IMR-90 (cell line): Measurements from ENCODE around the gene ASB4. TPM values are rescaled to one million over a fixed set of nuclear protein-coding genes. Genes with fewer than 3 reads are reported as not detected.

ENCODE experiments used
- ATAC-seq: fragments of 200-7000 bp; cut with Tn5 transposase; 2 replicates; pipeline ENCODE4 v1.9.1; 2020; ENCODE audit warnings: low read depth, mild to moderate bottlenecking, moderate library complexity
- BruUV-seq: library from RNA; stranded (reverse); fragments of 400-500 nt; replicated peaks from 2 replicates; lab custom pipeline; 2021; lab: Mats Ljungman, UMichigan
- CTCF ChIA-PET: fragments of 300-600 bp; formaldehyde crosslinking; extraction: SDS; loops from one replicate; lab custom pipeline; 2021; ENCODE audit warnings: antibody characterized with exemption; lab: Yijun Ruan, JAX
- POLR2A ChIA-PET: fragments of 300-600 bp; sonication (Branson Sonifier 250); formaldehyde crosslinking; loops from one replicate; lab custom pipeline; 2022; ENCODE audit warnings: antibody characterized with exemption; ENCODE audit not compliant: unreplicated experiment; lab: Charles Lee
- DNase-seq: peaks from one replicate; pipeline ENCODE4 v3.0.0; 2013
- H2AFZ ChIP-seq: replicated peaks from 2 replicates; pipeline ENCODE3; 2013; ENCODE audit warnings: low read length, mild to moderate bottlenecking; ENCODE audit not compliant: poor library complexity
- H2AK5ac ChIP-seq: 2 replicates; pipeline ENCODE4 v1.6.1; 2013; ENCODE audit warnings: low read depth, low read length, inconsistent platforms
- H2AK9ac ChIP-seq: replicated peaks from 2 replicates; pipeline ENCODE3; 2013; ENCODE audit warnings: mild to moderate bottlenecking, low read depth, low read length, moderate library complexity; ENCODE audit not compliant: poor library complexity
- H2BK120ac ChIP-seq: 2 replicates; pipeline ENCODE4 v1.6.1; 2013; ENCODE audit warnings: low read depth, low read length, inconsistent platforms
- H2BK15ac ChIP-seq: 3 replicates; pipeline ENCODE4 v1.6.1; 2013; ENCODE audit warnings: low read depth, low read length, inconsistent platforms
- H2BK20ac ChIP-seq: 2 replicates; pipeline ENCODE4 v1.6.1; 2013; ENCODE audit warnings: low read depth, mild to moderate bottlenecking, inconsistent platforms, low read length, moderate library complexity
- H2BK5ac ChIP-seq: 2 replicates; pipeline ENCODE4 v1.6.1; 2013; ENCODE audit warnings: mild to moderate bottlenecking, low read depth, low read length, inconsistent platforms; ENCODE audit not compliant: poor library complexity, severe bottlenecking
- H3K14ac ChIP-seq: replicated peaks from 2 replicates; pipeline ENCODE4 v1.6.1; 2013; ENCODE audit warnings: low read depth, low read length, inconsistent platforms
- H3K18ac ChIP-seq: 2 replicates; pipeline ENCODE4 v1.6.1; 2013; ENCODE audit warnings: low read depth, low read length, control low read depth
- H3K23ac ChIP-seq: 2 replicates; pipeline ENCODE4 v1.6.1; 2013; ENCODE audit warnings: low read depth, low read length, inconsistent platforms
- H3K27ac ChIP-seq: 2 replicates; pipeline ENCODE4 v1.5.1; 2013; ENCODE audit warnings: mild to moderate bottlenecking, control low read depth, low read length; ENCODE audit not compliant: insufficient read depth
- H3K27me3 ChIP-seq: 2 replicates; pipeline ENCODE4 v1.6.1; 2013; ENCODE audit warnings: low read length; ENCODE audit not compliant: control insufficient read depth, insufficient read depth
- H3K36me3 ChIP-seq: 2 replicates; pipeline ENCODE4 v1.6.1; 2013; ENCODE audit warnings: low read length, mixed read lengths; ENCODE audit not compliant: control insufficient read depth, insufficient read depth
- H3K4ac ChIP-seq: 2 replicates; pipeline ENCODE4 v1.6.1; 2013; ENCODE audit warnings: low read depth, low read length, inconsistent platforms
- H3K4me1 ChIP-seq: 2 replicates; pipeline ENCODE4 v1.6.1; 2013; ENCODE audit warnings: low read length, mixed read lengths; ENCODE audit not compliant: control insufficient read depth, insufficient read depth
- H3K4me2 ChIP-seq: 2 replicates; pipeline ENCODE4 v1.6.1; 2013; ENCODE audit warnings: low read depth, mild to moderate bottlenecking, control low read depth, low read length, moderate library complexity
- H3K4me3 ChIP-seq: 2 replicates; pipeline ENCODE4 v1.5.1; 2013; ENCODE audit warnings: low read depth, mild to moderate bottlenecking, control low read depth, low read length, moderate library complexity; ENCODE audit not compliant: insufficient read depth
- H3K56ac ChIP-seq: 2 replicates; pipeline ENCODE4 v1.6.1; 2013; ENCODE audit warnings: low read length, inconsistent platforms; ENCODE audit not compliant: insufficient read depth; ENCODE audit errors: extremely low read depth
- H3K79me1 ChIP-seq, 2 experiments: 2 replicates each; pipeline ENCODE4 v1.6.1; 2013; ENCODE audit warnings: low read length in 2 of 2, inconsistent platforms in 1 of 2, low read depth in 1 of 2
- H3K9ac ChIP-seq: 2 replicates; pipeline ENCODE4 v1.6.1; 2013; ENCODE audit warnings: low read depth, low read length, control low read depth
- H3K9me1 ChIP-seq: 2 replicates; pipeline ENCODE4 v1.6.1; 2013; ENCODE audit warnings: low read length, inconsistent platforms; ENCODE audit not compliant: insufficient read depth
- H3K9me3 ChIP-seq: 2 replicates; pipeline ENCODE4 v1.6.1; 2013; ENCODE audit warnings: low read length; ENCODE audit not compliant: control insufficient read depth, insufficient read depth
- H4K20me1 ChIP-seq: 2 replicates; pipeline ENCODE4 v1.6.1; 2013; ENCODE audit warnings: low read length, inconsistent platforms; ENCODE audit not compliant: insufficient read depth
- H4K5ac ChIP-seq: 2 replicates; pipeline ENCODE4 v1.6.1; 2013; ENCODE audit warnings: mild to moderate bottlenecking, low read depth, low read length, control low read depth
- H4K8ac ChIP-seq, 2 experiments: 2 replicates each; pipeline ENCODE4 v1.6.1; 2013; ENCODE audit warnings: low read depth in 2 of 2, low read length in 2 of 2, control low read depth in 1 of 2, inconsistent platforms in 1 of 2
- H4K91ac ChIP-seq: 2 replicates; pipeline ENCODE4 v1.6.1; 2013; ENCODE audit warnings: low read depth, low read length, inconsistent platforms; ENCODE audit not compliant: insufficient read depth
- MXI1 ChIP-seq: IDR thresholded peaks from 2 replicates; pipeline ENCODE4 v1.6.1; 2012; ENCODE audit warnings: low read depth, mild to moderate bottlenecking, low read length, moderate library complexity, borderline replicate concordance
- POLR2A ChIP-seq: IDR thresholded peaks from 2 replicates; pipeline ENCODE4 v1.6.1; 2012; ENCODE audit warnings: mild to moderate bottlenecking, low read depth, low read length
- RFX5 ChIP-seq: IDR thresholded peaks from 2 replicates; pipeline ENCODE4 v1.8.0; 2012; ENCODE audit warnings: low read depth, mild to moderate bottlenecking, low read length, moderate library complexity
- dilution Hi-C: fragments of 300-500 bp; cut with HindIII; formaldehyde crosslinking; loops from one replicate; pipeline ENCODE4 v1.14.3; 2018; ENCODE audit warnings: low sequenced_read_pairs; ENCODE audit not compliant: unreplicated experiment
- in situ Hi-C: fragments of 300-500 bp; cut with MboI; formaldehyde crosslinking; loops from 3 replicates; pipeline ENCODE4 v1.14.3; 2019; ENCODE audit warnings: low sequenced_read_pairs, inconsistent platforms, mixed read lengths
- intact Hi-C: fragments of 100-400 bp; cut with micrococcal nuclease; formaldehyde crosslinking; loops from 2 replicates; pipeline ENCODE4 v1.10.0; 2022
- polyA plus RNA-seq, 3 experiments: library from polyadenylated mRNA; depleted of rRNA; stranded (reverse); fragments of >200 nt; gene quantifications; 2 replicates each; pipeline ENCODE4 v1.2.3, GENCODE V29; 2012; ENCODE audit warnings: low replicate concordance in 1 of 3
- total RNA-seq: library from RNA; depleted of rRNA; stranded (reverse); fragments of >200 nt; gene quantifications from 2 replicates; pipeline ENCODE4 v1.2.3, GENCODE V29; 2012
- TF ChIP-seq, protein P1 (sequence below): conservative IDR thresholded peaks from 2 replicates; pipeline ENCODE4 v1.5.1; 2012; ENCODE audit warnings: mild to moderate bottlenecking, low read depth, low read length, improper control_type of control experiment

Gene ASB4
- total and polyA plus RNA-seq, 2 of the 4 experiments (the other 2 are of a cell fraction): not detected

DNA sequence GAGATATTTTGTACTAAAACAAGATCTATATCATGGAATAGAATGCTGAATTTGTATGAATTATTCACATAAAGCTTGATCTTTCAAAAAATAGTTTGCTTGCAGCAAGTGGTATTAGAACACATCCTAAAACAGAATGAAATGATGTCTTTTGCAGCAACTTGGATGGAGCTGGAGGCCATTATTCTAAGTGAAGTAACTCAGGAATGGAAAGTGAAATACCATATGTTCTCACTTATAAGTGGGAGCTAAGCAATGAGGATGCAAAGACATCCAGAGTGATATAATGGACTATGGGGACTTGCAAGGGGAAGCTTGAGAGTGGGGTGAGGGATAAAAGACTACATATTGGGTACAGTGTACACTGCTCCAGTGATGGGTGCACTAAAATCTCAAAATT lies 53.7 kb downstream of the ASB4 start:
- no peak overlapping the region for H2AFZ ChIP-seq
- H3K56ac ChIP-seq: no peak overlapping the region
- no peak for TF ChIP-seq MXI1
- TF ChIP-seq RFX5: no peak
- no peak for TF ChIP-seq POLR2A
- TF ChIP-seq, protein P1, sequence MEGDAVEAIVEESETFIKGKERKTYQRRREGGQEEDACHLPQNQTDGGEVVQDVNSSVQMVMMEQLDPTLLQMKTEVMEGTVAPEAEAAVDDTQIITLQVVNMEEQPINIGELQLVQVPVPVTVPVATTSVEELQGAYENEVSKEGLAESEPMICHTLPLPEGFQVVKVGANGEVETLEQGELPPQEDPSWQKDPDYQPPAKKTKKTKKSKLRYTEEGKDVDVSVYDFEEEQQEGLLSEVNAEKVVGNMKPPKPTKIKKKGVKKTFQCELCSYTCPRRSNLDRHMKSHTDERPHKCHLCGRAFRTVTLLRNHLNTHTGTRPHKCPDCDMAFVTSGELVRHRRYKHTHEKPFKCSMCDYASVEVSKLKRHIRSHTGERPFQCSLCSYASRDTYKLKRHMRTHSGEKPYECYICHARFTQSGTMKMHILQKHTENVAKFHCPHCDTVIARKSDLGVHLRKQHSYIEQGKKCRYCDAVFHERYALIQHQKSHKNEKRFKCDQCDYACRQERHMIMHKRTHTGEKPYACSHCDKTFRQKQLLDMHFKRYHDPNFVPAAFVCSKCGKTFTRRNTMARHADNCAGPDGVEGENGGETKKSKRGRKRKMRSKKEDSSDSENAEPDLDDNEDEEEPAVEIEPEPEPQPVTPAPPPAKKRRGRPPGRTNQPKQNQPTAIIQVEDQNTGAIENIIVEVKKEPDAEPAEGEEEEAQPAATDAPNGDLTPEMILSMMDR: no peak
- H2BK120ac ChIP-seq: no peak overlapping the region
- H3K4me2 ChIP-seq: no peak overlapping the region
- in situ Hi-C loops: loop anchor here (5.0 kb wide), 1 partner anchor 143 kb away; no protein-coding TSS in a partner anchor
- H3K79me1 ChIP-seq: no peaks in the 10 kb centered on the region
- no peaks in the 10 kb centered on the region for H4K20me1 ChIP-seq
- no peak overlapping the region for H3K23ac ChIP-seq
- ChIA-PET POLR2A (no interaction called here), CTCF (interaction anchor here (0.8 to 1.3 kb wide), 3 partner anchors 28 to 144 kb away, joined by 3 to 4 read pairs (median 3); no protein-coding TSS in a partner anchor)
- H3K4ac ChIP-seq: no peak overlapping the region
- H2BK20ac ChIP-seq: no peak overlapping the region
- no peak overlapping the region for H4K5ac ChIP-seq
- H3K9ac ChIP-seq: no peak overlapping the region
- H3K4me3 ChIP-seq: no peak overlapping the region
- intact Hi-C loops: no loop called here
- H3K18ac ChIP-seq: no peak overlapping the region
- no peaks in the 10 kb centered on the region for H3K9me1 ChIP-seq
- no peaks in the 10 kb centered on the region for H3K4me1 ChIP-seq
- BruUV-seq: no TSS peak
- peaks cover 13% of the 10 kb centered on the region for H3K27me3 ChIP-seq
- H3K9me3 ChIP-seq: no peaks in the 10 kb centered on the region
- H4K91ac ChIP-seq: no peak overlapping the region
- no peak for ATAC-seq
- no peak overlapping the region for H3K27ac ChIP-seq
- dilution Hi-C loops: no loop called here
- H3K14ac ChIP-seq: no peak overlapping the region
- H3K36me3 ChIP-seq: no peaks in the 10 kb centered on the region
- no peak overlapping the region for H4K8ac ChIP-seq
- H2AK9ac ChIP-seq: no peak overlapping the region
- no peak for DNase-seq
- no peak overlapping the region for H2BK15ac ChIP-seq
- H2BK5ac ChIP-seq: no peak overlapping the region
- no peak overlapping the region for H2AK5ac ChIP-seq
